ENCODE measurements around the gene KCNJ3. TPM values are rescaled to one million over a fixed set of nuclear protein-coding genes. Genes with fewer than 3 reads are reported as not detected.

Gene KCNJ3
- polyA plus RNA-seq, 4 donors: 3.0 to 6.9 (median 5.7) TPM

GRCh38 chr2:154686162-154686561 lies 12.3 kb upstream of the KCNJ3 start:
- no peak overlapping the region for H3K27ac ChIP-seq (ENCODE audit: low read depth in 1 of 3, low read length in 2 of 3)
- no peaks in the 10 kb centered on the region for H3K9me3 ChIP-seq (ENCODE audit: control insufficient read depth in 2 of 2, insufficient read depth in 1 of 2, low read depth in 1 of 2, low read length in 1 of 2)
- 69 to 80% (median 78%) methylated on average over 3 of the region's 3 CpGs for WGBS, 3 donors
- DNase-seq: no peak
- no peaks in the 10 kb centered on the region for H3K4me1 ChIP-seq (ENCODE audit: control insufficient read depth in 3 of 3, insufficient read depth in 2 of 3, low read depth in 1 of 3, low read length in 2 of 3)
- no peak overlapping the region for H3K4me3 ChIP-seq (ENCODE audit: low read depth in 1 of 3, low read length in 3 of 3)
- no peaks in the 10 kb centered on the region for H3K36me3 ChIP-seq (ENCODE audit: control insufficient read depth in 3 of 3, insufficient read depth in 2 of 3, low read depth in 1 of 3, low read length in 3 of 3)
- no peak for FAIRE-seq
- H3K27me3 ChIP-seq (ENCODE audit: control insufficient read depth in 3 of 3, insufficient read depth in 3 of 3, low read length in 3 of 3): no peaks in the 10 kb centered on the region

GRCh38 chr2:154688373-154688772 lies 10.1 kb upstream of the KCNJ3 start:
- no peaks in the 10 kb centered on the region for H3K4me1 ChIP-seq (ENCODE audit: control insufficient read depth in 3 of 3, insufficient read depth in 2 of 3, low read depth in 1 of 3, low read length in 2 of 3)
- FAIRE-seq (no peak), DNase-seq (no peak)
- no peaks in the 10 kb centered on the region for H3K9me3 ChIP-seq (ENCODE audit: control insufficient read depth in 2 of 2, insufficient read depth in 1 of 2, low read depth in 1 of 2, low read length in 1 of 2)
- no peaks in the 10 kb centered on the region for H3K27me3 ChIP-seq (ENCODE audit: control insufficient read depth in 3 of 3, insufficient read depth in 3 of 3, low read length in 3 of 3)
- H3K27ac ChIP-seq (ENCODE audit: low read depth in 1 of 3, low read length in 2 of 3): no peak overlapping the region
- 70 to 97% (median 74%) methylated on average over 1 of the region's 1 CpG for WGBS, 3 donors
- H3K36me3 ChIP-seq (ENCODE audit: control insufficient read depth in 3 of 3, insufficient read depth in 2 of 3, low read depth in 1 of 3, low read length in 3 of 3): no peaks in the 10 kb centered on the region
- no peak overlapping the region for H3K4me3 ChIP-seq (ENCODE audit: low read depth in 1 of 3, low read length in 3 of 3)

GRCh38 chr2:154689158-154689557 lies 9.3 kb upstream of the KCNJ3 start:
- H3K36me3 ChIP-seq (ENCODE audit: control insufficient read depth in 3 of 3, insufficient read depth in 2 of 3, low read depth in 1 of 3, low read length in 3 of 3): no peaks in the 10 kb centered on the region
- WGBS, 3 donors: 53 to 62% (median 57%) methylated on average over 1 of the region's 1 CpG
- H3K4me3 ChIP-seq (ENCODE audit: low read depth in 1 of 3, low read length in 3 of 3): no peak overlapping the region
- no peaks in the 10 kb centered on the region for H3K9me3 ChIP-seq (ENCODE audit: control insufficient read depth in 2 of 2, insufficient read depth in 1 of 2, low read depth in 1 of 2, low read length in 1 of 2)
- no peaks in the 10 kb centered on the region for H3K4me1 ChIP-seq (ENCODE audit: control insufficient read depth in 3 of 3, insufficient read depth in 2 of 3, low read depth in 1 of 3, low read length in 2 of 3)
- no peak overlapping the region for H3K27ac ChIP-seq (ENCODE audit: low read depth in 1 of 3, low read length in 2 of 3)
- H3K27me3 ChIP-seq (ENCODE audit: control insufficient read depth in 3 of 3, insufficient read depth in 3 of 3, low read length in 3 of 3): no peaks in the 10 kb centered on the region
- FAIRE-seq (no peak), DNase-seq (no peak)

- Histone ChIP-seq H3K36me3 (ENCODE audit: control insufficient read depth in 3 of 3, insufficient read depth in 2 of 3, low read depth in 1 of 3, low read length in 3 of 3) (no peaks in the 10 kb centered on the region), H3K9me3 (ENCODE audit: control insufficient read depth in 2 of 2, insufficient read depth in 1 of 2, low read depth in 1 of 2, low read length in 1 of 2) (no peaks in the 10 kb centered on the region), H3K27me3 (ENCODE audit: control insufficient read depth in 3 of 3, insufficient read depth in 3 of 3, low read length in 3 of 3) (no peaks in the 10 kb centered on the region), H3K4me3 (ENCODE audit: low read depth in 1 of 3, low read length in 3 of 3) (no peak overlapping the region), H3K27ac (ENCODE audit: low read depth in 1 of 3, low read length in 2 of 3) (no peak overlapping the region), H3K4me1 (ENCODE audit: control insufficient read depth in 3 of 3, insufficient read depth in 2 of 3, low read depth in 1 of 3, low read length in 2 of 3) (peaks cover 0 to 4% (median 0%) of the 10 kb centered on the region in 3 donors)
- peak in 1 of 2 donors; percentile 79 for DNase-seq
- WGBS, 3 donors: 11 to 52% (median 24%) methylated on average over 5 of the region's 5 CpGs
- no peak for FAIRE-seq
Observed at GRCh38 chr2:154692927-154693326, 5.6 kb upstream of the KCNJ3 start.

- Histone ChIP-seq H3K27me3 (ENCODE audit: control insufficient read depth in 3 of 3, insufficient read depth in 3 of 3, low read length in 3 of 3) (peaks cover 0 to 3% (median 0%) of the 10 kb centered on the region in 3 donors), H3K36me3 (ENCODE audit: control insufficient read depth in 3 of 3, insufficient read depth in 2 of 3, low read depth in 1 of 3, low read length in 3 of 3) (no peaks in the 10 kb centered on the region), H3K4me1 (ENCODE audit: control insufficient read depth in 3 of 3, insufficient read depth in 2 of 3, low read depth in 1 of 3, low read length in 2 of 3) (peaks cover 0 to 4% (median 0%) of the 10 kb centered on the region in 3 donors), H3K27ac (ENCODE audit: low read depth in 1 of 3, low read length in 2 of 3) (no peak overlapping the region), H3K4me3 (ENCODE audit: low read depth in 1 of 3, low read length in 3 of 3) (no peak overlapping the region), H3K9me3 (ENCODE audit: control insufficient read depth in 2 of 2, insufficient read depth in 1 of 2, low read depth in 1 of 2, low read length in 1 of 2) (no peaks in the 10 kb centered on the region)
- no peak for DNase-seq
- 51 to 71% (median 62%) methylated on average over 3 of the region's 3 CpGs for WGBS, 3 donors
- no peak for FAIRE-seq
Observed at GRCh38 chr2:154693741-154694340, 4.7 kb upstream of the KCNJ3 start.

GRCh38 chr2:154694881-154695280 lies 3.6 kb upstream of the KCNJ3 start:
- WGBS, 3 donors: 55 to 76% (median 68%) methylated on average over 3 of the region's 3 CpGs
- Histone ChIP-seq H3K27ac (ENCODE audit: low read depth in 1 of 3, low read length in 2 of 3) (no peak overlapping the region), H3K4me1 (ENCODE audit: control insufficient read depth in 3 of 3, insufficient read depth in 2 of 3, low read depth in 1 of 3, low read length in 2 of 3) (peaks cover 0 to 4% (median 0%) of the 10 kb centered on the region in 3 donors), H3K27me3 (ENCODE audit: control insufficient read depth in 3 of 3, insufficient read depth in 3 of 3, low read length in 3 of 3) (peaks cover 0 to 11% (median 0%) of the 10 kb centered on the region in 3 donors), H3K36me3 (ENCODE audit: control insufficient read depth in 3 of 3, insufficient read depth in 2 of 3, low read depth in 1 of 3, low read length in 3 of 3) (no peaks in the 10 kb centered on the region), H3K9me3 (ENCODE audit: control insufficient read depth in 2 of 2, insufficient read depth in 1 of 2, low read depth in 1 of 2, low read length in 1 of 2) (no peaks in the 10 kb centered on the region), H3K4me3 (ENCODE audit: low read depth in 1 of 3, low read length in 3 of 3) (no peak overlapping the region)
- FAIRE-seq: no peak
- DNase-seq: no peak

GRCh38 chr2:154696369-154696768 lies 2.1 kb upstream of the KCNJ3 start:
- Histone ChIP-seq H3K4me3 (ENCODE audit: low read depth in 1 of 3, low read length in 3 of 3) (no peak overlapping the region), H3K36me3 (ENCODE audit: control insufficient read depth in 3 of 3, insufficient read depth in 2 of 3, low read depth in 1 of 3, low read length in 3 of 3) (no peaks in the 10 kb centered on the region), H3K27ac (ENCODE audit: low read depth in 1 of 3, low read length in 2 of 3) (peak overlapping the region; percentile 59 to 85 (median 68)), H3K27me3 (ENCODE audit: control insufficient read depth in 3 of 3, insufficient read depth in 3 of 3, low read length in 3 of 3) (peaks cover 0 to 11% (median 0%) of the 10 kb centered on the region in 3 donors), H3K4me1 (ENCODE audit: control insufficient read depth in 3 of 3, insufficient read depth in 2 of 3, low read depth in 1 of 3, low read length in 2 of 3) (peaks cover 0 to 4% (median 0%) of the 10 kb centered on the region in 3 donors), H3K9me3 (ENCODE audit: control insufficient read depth in 2 of 2, insufficient read depth in 1 of 2, low read depth in 1 of 2, low read length in 1 of 2) (no peaks in the 10 kb centered on the region)
- no peak for FAIRE-seq
- WGBS, 3 donors: 18 to 52% (median 30%) methylated on average over 4 of the region's 4 CpGs
- DNase-seq: peak in 1 of 2 donors; percentile 60

- DNase-seq: peak; percentile 83 to 92
- H3K36me3 ChIP-seq (ENCODE audit: control insufficient read depth in 3 of 3, insufficient read depth in 2 of 3, low read depth in 1 of 3, low read length in 3 of 3): no peaks in the 10 kb centered on the region
- FAIRE-seq: no peak
- H3K27me3 ChIP-seq (ENCODE audit: control insufficient read depth in 3 of 3, insufficient read depth in 3 of 3, low read length in 3 of 3): peaks cover 0 to 11% (median 0%) of the 10 kb centered on the region in 3 donors
- H3K27ac ChIP-seq (ENCODE audit: low read depth in 1 of 3, low read length in 2 of 3): peak overlapping the region; percentile 79 to 89 (median 85)
- 4 to 17% (median 17%) methylated on average over 8 of the region's 8 CpGs for WGBS, 3 donors
- H3K4me1 ChIP-seq (ENCODE audit: control insufficient read depth in 3 of 3, insufficient read depth in 2 of 3, low read depth in 1 of 3, low read length in 2 of 3): peaks cover 0 to 4% (median 0%) of the 10 kb centered on the region in 3 donors
- H3K4me3 ChIP-seq (ENCODE audit: low read depth in 1 of 3, low read length in 3 of 3): peak overlapping the region in 2 of 3 donors; percentile 72 to 80
- no peaks in the 10 kb centered on the region for H3K9me3 ChIP-seq (ENCODE audit: control insufficient read depth in 2 of 2, insufficient read depth in 1 of 2, low read depth in 1 of 2, low read length in 1 of 2)
Observed at GRCh38 chr2:154696810-154697417, 1.6 kb upstream of the KCNJ3 start.

Data from small intestine (tissue), 7 donors.